Measurements from ENCODE around the gene ITIH1.

ITIH1 gene

GRCh38 chr3:52782412-52783210 is 5.2 kb downstream of the ITIH1 start:
- H3K27ac ChIP-seq, result no peak overlapping the region
- TF ChIP-seq CTCF (IDR thresholded peaks at IDR 0.05; ENCODE audit: low read depth, low read length), result no peak
- no peaks in the 10 kb centered on the region for H3K27me3 ChIP-seq (ENCODE audit: insufficient read depth, low read depth, severe bottlenecking)
- no peak for DNase-seq
- no peaks in the 10 kb centered on the region for H3K36me3 ChIP-seq
- H3K9me3 ChIP-seq (ENCODE audit: severe bottlenecking), result no peaks in the 10 kb centered on the region
- no peak overlapping the region for H3K4me3 ChIP-seq (ENCODE audit: low read depth, low read length)

- H3K36me3 ChIP-seq, result no peaks in the 10 kb centered on the region
- H3K27ac ChIP-seq, result no peak overlapping the region
- no peaks in the 10 kb centered on the region for H3K9me3 ChIP-seq (ENCODE audit: severe bottlenecking)
- DNase-seq, result no peak
- no peaks in the 10 kb centered on the region for H3K27me3 ChIP-seq (ENCODE audit: insufficient read depth, low read depth, severe bottlenecking)
- TF ChIP-seq CTCF (IDR thresholded peaks at IDR 0.05; ENCODE audit: low read depth, low read length), result no peak
- no peak overlapping the region for H3K4me3 ChIP-seq (ENCODE audit: low read depth, low read length)
Observed at GRCh38 chr3:52783211-52783555, 5.8 kb downstream of the ITIH1 start.

GRCh38 chr3:52784021-52784621 is 6.7 kb downstream of the ITIH1 start:
- Histone ChIP-seq H3K9me3 (ENCODE audit: severe bottlenecking) (no peaks in the 10 kb centered on the region), H3K27ac (no peak overlapping the region), H3K36me3 (no peaks in the 10 kb centered on the region), H3K4me3 (ENCODE audit: low read depth, low read length) (no peak overlapping the region), H3K27me3 (ENCODE audit: insufficient read depth, low read depth, severe bottlenecking) (no peaks in the 10 kb centered on the region)
- no peak for DNase-seq
- TF ChIP-seq CTCF (IDR thresholded peaks at IDR 0.05; ENCODE audit: low read depth, low read length), result no peak

GRCh38 chr3:52784931-52785590 is 7.7 kb downstream of the ITIH1 start:
- no peaks in the 10 kb centered on the region for H3K36me3 ChIP-seq
- H3K4me3 ChIP-seq (ENCODE audit: low read depth, low read length), result no peak overlapping the region
- no peaks in the 10 kb centered on the region for H3K9me3 ChIP-seq (ENCODE audit: severe bottlenecking)
- H3K27me3 ChIP-seq (ENCODE audit: insufficient read depth, low read depth, severe bottlenecking), result no peaks in the 10 kb centered on the region
- no peak for TF ChIP-seq CTCF (IDR thresholded peaks at IDR 0.05; ENCODE audit: low read depth, low read length)
- no peak for DNase-seq
- H3K27ac ChIP-seq, result no peak overlapping the region

GRCh38 chr3:52786330-52787215 is 9.2 kb downstream of the ITIH1 start:
- Histone ChIP-seq H3K36me3 (no peaks in the 10 kb centered on the region), H3K9me3 (ENCODE audit: severe bottlenecking) (no peaks in the 10 kb centered on the region), H3K27me3 (ENCODE audit: insufficient read depth, low read depth, severe bottlenecking) (no peaks in the 10 kb centered on the region), H3K27ac (no peak overlapping the region), H3K4me3 (ENCODE audit: low read depth, low read length) (no peak overlapping the region)
- DNase-seq, result no peak
- TF ChIP-seq CTCF (IDR thresholded peaks at IDR 0.05; ENCODE audit: low read depth, low read length), result no peak
